Measurements from ENCODE around the gene GPR3.

GPR3 gene

DNA sequence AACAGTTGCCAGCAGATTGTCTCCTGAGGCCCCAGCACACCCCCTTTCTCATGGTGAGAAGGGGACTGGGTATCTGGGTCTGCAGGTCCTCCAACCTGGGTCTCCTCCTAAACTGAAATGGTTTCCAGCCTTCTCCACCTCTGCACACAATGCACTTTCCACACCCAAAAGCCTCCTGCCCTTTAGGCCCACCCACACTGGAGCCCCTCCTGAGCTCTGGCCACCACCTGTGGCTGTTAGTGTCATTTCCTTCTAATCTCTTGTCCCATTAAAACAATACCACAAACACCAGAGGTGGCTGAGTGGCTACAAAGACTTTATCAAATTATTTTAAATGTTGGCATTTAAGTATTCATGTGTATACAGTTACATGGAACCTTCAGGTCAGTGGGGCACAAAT is 11.5 kb downstream of the GPR3 start:
- TF ChIP-seq, protein P1, sequence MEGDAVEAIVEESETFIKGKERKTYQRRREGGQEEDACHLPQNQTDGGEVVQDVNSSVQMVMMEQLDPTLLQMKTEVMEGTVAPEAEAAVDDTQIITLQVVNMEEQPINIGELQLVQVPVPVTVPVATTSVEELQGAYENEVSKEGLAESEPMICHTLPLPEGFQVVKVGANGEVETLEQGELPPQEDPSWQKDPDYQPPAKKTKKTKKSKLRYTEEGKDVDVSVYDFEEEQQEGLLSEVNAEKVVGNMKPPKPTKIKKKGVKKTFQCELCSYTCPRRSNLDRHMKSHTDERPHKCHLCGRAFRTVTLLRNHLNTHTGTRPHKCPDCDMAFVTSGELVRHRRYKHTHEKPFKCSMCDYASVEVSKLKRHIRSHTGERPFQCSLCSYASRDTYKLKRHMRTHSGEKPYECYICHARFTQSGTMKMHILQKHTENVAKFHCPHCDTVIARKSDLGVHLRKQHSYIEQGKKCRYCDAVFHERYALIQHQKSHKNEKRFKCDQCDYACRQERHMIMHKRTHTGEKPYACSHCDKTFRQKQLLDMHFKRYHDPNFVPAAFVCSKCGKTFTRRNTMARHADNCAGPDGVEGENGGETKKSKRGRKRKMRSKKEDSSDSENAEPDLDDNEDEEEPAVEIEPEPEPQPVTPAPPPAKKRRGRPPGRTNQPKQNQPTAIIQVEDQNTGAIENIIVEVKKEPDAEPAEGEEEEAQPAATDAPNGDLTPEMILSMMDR (IDR thresholded peaks at IDR 0.05) = no peak

DNA sequence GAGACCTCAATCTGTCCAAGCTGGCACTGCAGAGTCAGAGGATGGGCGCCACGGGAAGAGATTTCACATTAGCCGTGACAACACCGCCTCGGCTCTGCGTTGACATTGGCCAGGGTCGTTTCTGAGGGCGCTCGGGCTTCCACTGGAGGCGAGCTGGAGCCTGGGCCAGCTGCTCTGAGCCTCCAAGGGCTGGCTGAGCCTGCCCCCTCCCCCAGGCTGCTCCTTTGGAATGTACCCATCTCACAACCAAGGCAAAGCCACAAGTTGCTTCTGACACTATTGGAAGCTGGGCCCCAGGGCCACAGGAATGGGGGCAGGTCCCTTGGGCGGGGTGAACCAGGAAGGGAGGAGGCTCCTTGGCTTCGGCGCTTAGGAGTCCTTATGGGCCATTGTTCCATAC is 12.7 kb downstream of the GPR3 start:
- TF ChIP-seq, protein P1 (IDR thresholded peaks at IDR 0.05) = no peak

DNA sequence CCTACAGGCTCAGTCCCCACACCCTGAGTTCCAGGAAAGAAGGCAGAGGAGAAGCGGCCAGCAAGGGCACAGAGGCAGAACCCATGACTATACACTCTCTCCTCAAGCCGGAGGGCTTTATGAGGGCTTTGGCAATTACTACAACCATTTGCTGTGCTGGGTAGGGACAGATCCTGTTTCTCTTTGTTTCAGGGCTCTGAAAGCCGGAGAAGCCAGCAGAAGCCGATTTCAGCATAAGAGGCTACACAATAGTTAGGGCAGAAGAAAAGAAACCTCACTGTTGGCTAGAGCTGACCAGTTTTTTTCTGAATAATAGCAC is 13.9 kb downstream of the GPR3 start:
- TF ChIP-seq, protein P1 (IDR thresholded peaks at IDR 0.05) = no peak

DNA sequence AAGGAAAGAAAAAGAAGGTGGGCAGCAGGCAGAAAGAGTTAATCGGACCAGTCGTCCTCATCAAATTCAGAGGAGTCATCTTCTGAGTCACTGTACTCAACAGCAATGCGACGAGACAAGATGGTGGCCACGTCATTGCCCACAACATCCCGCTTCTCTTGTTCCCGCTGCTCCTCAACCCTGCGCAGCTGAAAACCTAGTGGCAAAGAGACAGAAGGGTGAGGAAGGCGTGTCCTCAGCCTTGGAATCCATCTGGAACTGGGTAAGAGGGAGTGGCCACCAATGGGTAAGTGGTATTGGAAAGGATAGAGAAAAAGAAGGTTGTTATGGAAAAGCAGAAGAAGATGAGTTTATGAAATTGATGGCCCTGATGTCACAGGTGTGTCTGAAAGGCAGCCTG is 15.7 kb downstream of the GPR3 start:
- TF ChIP-seq, protein P1 (IDR thresholded peaks at IDR 0.05) = no peak

DNA sequence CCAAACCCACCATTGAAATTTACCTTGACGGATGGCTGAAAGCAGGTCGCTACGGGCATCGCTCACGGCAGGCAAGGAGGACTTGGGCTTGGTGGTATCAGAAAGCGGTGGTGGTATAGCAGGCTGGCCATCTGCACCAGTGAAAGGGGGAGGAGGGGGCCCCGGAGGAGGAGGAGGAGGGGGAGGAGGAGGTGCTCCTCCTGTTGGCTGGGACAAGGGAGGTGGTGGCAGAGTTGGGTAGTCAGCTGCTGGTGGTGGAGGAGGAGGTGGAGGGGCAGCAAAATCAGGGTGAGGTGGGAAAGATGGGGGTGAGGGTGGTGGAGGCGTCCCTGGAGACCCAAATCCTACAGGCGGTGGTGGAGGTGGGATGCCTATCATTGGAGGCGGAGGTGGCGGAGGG is 17.2 kb downstream of the GPR3 start:
- TF ChIP-seq, protein P1 (IDR thresholded peaks at IDR 0.05) = no peak

DNA sequence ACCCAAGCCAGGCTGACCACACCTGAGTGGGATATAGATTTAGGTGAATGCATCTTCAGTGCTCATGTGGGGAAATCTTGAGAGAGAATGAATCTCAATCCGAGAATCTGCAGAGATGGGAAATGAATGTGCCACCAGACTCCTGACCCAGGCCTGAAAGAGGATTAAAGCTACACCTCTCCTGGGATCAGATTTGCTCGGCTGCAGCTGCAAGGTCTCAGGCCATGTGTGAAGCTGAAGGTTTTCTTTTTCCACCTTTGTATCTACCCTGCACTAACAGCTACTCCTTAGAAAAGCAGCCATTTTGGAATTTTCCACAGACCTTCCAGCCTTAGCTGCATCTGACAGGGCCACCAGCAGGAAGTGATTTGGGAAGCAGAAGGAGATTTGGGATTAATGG is 18.3 kb downstream of the GPR3 start:
- TF ChIP-seq, protein P1 (IDR thresholded peaks at IDR 0.05) = no peak

DNA sequence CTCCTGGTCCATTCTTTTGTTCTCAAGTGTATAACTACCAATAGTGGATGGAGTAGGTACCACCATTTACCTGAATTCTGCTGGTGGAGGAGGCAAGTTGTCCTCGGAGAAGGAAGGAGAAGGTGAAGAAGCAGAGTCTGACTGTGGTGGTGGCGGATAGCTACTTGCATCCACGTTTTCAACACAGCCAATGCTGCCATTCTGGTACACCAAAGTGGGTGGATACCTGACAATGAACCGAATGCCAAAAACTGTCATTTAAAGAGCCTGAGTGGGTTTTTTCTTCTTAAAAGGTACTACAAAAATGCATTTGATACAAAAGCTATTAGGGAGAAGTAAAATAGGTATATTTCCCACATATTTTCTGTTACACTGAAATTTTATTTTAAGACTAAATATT is 20.1 kb downstream of the GPR3 start:
- TF ChIP-seq, protein P1 (IDR thresholded peaks at IDR 0.05) = no peak

DNA sequence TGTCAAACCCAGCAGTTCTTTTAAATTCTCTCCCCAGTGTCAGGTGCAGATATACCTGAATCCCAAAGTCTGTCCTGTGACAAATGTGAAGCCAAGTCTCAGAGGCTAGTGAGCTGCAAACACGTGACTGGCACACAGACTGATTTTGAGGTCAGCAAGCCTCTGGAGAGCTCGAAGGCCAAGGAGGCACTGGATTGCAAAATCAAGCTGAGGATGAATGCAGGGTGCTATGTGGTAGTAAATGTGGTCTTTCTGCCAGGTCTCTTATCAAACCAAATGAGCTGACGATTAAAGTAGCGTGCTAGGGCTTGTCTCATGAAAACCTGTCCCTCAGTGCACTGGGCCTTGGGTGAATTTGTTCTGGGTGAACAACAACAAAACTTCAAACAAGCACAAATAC is 20.6 kb downstream of the GPR3 start:
- TF ChIP-seq, protein P1 (IDR thresholded peaks at IDR 0.05) = no peak
